Head of caudate nucleus (tissue), 42 donors: ENCODE measurements around the gene CUX1.

Source experiments
- DNase-seq, 42 donors: peaks; one replicate each; pipeline versions ENCODE4 v3.0.0 to v3.0.0-alpha.2; 2020 to 2021; ENCODE audit warnings: mixed read lengths in 7 of 42
- intact Hi-C: fragments of 100-400 bp; cut with DNase I; formaldehyde crosslinking; loops from one replicate; pipeline ENCODE4 v1.15.0; 2022

CUX1 gene

GRCh38 chr7:102234801-102235550, 417.6 kb downstream of the CUX1 start:
- intact Hi-C loops, result loop anchor here (10.0 kb wide), 2 partner anchors 420 to 550 kb away; partner anchors contain the start of gene CUX1
- no peak for DNase-seq

GRCh38 chr7:102236102-102236501, 418.7 kb downstream of the CUX1 start:
- no peak for DNase-seq
- intact Hi-C loops, result loop anchor here (10.0 kb wide), 2 partner anchors 421 to 551 kb away; partner anchors contain the start of gene CUX1

- intact Hi-C loops, result loop anchor here (10.0 kb wide), 2 partner anchors 422 to 552 kb away; partner anchors contain the start of gene CUX1
- peak; percentile 41 to 89 (median 74) for DNase-seq
Measured at GRCh38 chr7:102236592-102237287, 419.3 kb downstream of the CUX1 start.

- no peak for DNase-seq
- intact Hi-C loops, result loop anchor here (10.0 kb wide), 2 partner anchors 425 to 555 kb away; partner anchors contain the start of gene CUX1
Measured at GRCh38 chr7:102239206-102239820, 421.9 kb downstream of the CUX1 start.

- DNase-seq, result no peak
- intact Hi-C loops, result no loop called here
Measured at GRCh38 chr7:102241431-102241830, 424.0 kb downstream of the CUX1 start.

GRCh38 chr7:102244601-102245000, 427.2 kb downstream of the CUX1 start:
- no peak for DNase-seq
- intact Hi-C loops, result no loop called here

- no peak for DNase-seq
- intact Hi-C loops, result no loop called here
Measured at GRCh38 chr7:102248081-102248455, 430.6 kb downstream of the CUX1 start.

- intact Hi-C loops, result no loop called here
Measured at GRCh38 chr7:102248456-102249395, 431.3 kb downstream of the CUX1 start.

GRCh38 chr7:102251531-102252365, 434.3 kb downstream of the CUX1 start:
- intact Hi-C loops, result no loop called here
- DNase-seq, result no peak

More at GRCh38 chr7:102248456-102249395, 431.3 kb downstream of the CUX1 start:
- DNase-seq, result no peak

- intact Hi-C loops, result no loop called here
- DNase-seq, result no peak
Measured at GRCh38 chr7:102252366-102252982, 435.0 kb downstream of the CUX1 start.

GRCh38 chr7:102253066-102253972, 435.9 kb downstream of the CUX1 start:
- no peak for DNase-seq
- intact Hi-C loops, result no loop called here

- intact Hi-C loops, result no loop called here
- peak in 6 of 42 donors; percentile 16 to 42 (median 21) for DNase-seq
Measured at GRCh38 chr7:102253973-102254370, 436.5 kb downstream of the CUX1 start.

GRCh38 chr7:102254521-102254920, 437.1 kb downstream of the CUX1 start:
- intact Hi-C loops, result no loop called here
- DNase-seq, result no peak

- DNase-seq, result no peak
- intact Hi-C loops, result no loop called here
Measured at GRCh38 chr7:102255501-102255900, 438.1 kb downstream of the CUX1 start.

- DNase-seq, result no peak
- intact Hi-C loops, result no loop called here
Measured at GRCh38 chr7:102255916-102256315, 438.5 kb downstream of the CUX1 start.

GRCh38 chr7:102258073-102258748, 440.8 kb downstream of the CUX1 start:
- intact Hi-C loops, result no loop called here
- DNase-seq, result no peak
